ENCODE measurements around the gene RPP30. TPM values are rescaled to one million over a fixed set of nuclear protein-coding genes. Genes with fewer than 3 reads are reported as not detected.
A peak's percentile ranks its signal among the peaks of the same experiment; 100 is the strongest.

RPP30 gene
- total and polyA plus RNA-seq, 2 of the 13 experiments (the other 11 are each of a cell fraction or from before 2014, with no cell fraction given), result 27.1 to 65.0 TPM

- no peak for TF ChIP-seq NRL (CRISPR knock-in tag; IDR thresholded peaks at IDR 0.05; ENCODE audit: borderline replicate concordance)
- TF ChIP-seq CREB3 (CRISPR knock-in tag; IDR thresholded peaks at IDR 0.05), result no peak
- no peak for TF ChIP-seq JDP2 (CRISPR knock-in tag; IDR thresholded peaks at IDR 0.05; ENCODE audit: borderline replicate concordance)
- 0 out of 2 replicates have a peak, but pooled peaks have one; percentile 27 for TF ChIP-seq PHF8 (CRISPR knock-in tag; IDR thresholded peaks at IDR 0.05)
- 0 out of 2 replicates have a peak, but pooled peaks have one; percentile 45 for TF ChIP-seq SIN3B (IDR thresholded peaks at IDR 0.05; ENCODE audit: low read length)
- no peak; the same call in 1 of the 2 replicates for TF ChIP-seq PPARG (CRISPR knock-in tag; conservative IDR thresholded peaks at IDR 0.05)
- 0 out of 2 replicates have a peak, but pooled peaks have one; percentile 27 for TF ChIP-seq ELF4 (CRISPR knock-in tag; IDR thresholded peaks at IDR 0.05; ENCODE audit: borderline replicate concordance)
- 0 out of 2 replicates have a peak, but pooled peaks have one; percentile 66 for TF ChIP-seq HMG20B (CRISPR knock-in tag; conservative IDR thresholded peaks at IDR 0.05)
- TF ChIP-seq, protein P1, sequence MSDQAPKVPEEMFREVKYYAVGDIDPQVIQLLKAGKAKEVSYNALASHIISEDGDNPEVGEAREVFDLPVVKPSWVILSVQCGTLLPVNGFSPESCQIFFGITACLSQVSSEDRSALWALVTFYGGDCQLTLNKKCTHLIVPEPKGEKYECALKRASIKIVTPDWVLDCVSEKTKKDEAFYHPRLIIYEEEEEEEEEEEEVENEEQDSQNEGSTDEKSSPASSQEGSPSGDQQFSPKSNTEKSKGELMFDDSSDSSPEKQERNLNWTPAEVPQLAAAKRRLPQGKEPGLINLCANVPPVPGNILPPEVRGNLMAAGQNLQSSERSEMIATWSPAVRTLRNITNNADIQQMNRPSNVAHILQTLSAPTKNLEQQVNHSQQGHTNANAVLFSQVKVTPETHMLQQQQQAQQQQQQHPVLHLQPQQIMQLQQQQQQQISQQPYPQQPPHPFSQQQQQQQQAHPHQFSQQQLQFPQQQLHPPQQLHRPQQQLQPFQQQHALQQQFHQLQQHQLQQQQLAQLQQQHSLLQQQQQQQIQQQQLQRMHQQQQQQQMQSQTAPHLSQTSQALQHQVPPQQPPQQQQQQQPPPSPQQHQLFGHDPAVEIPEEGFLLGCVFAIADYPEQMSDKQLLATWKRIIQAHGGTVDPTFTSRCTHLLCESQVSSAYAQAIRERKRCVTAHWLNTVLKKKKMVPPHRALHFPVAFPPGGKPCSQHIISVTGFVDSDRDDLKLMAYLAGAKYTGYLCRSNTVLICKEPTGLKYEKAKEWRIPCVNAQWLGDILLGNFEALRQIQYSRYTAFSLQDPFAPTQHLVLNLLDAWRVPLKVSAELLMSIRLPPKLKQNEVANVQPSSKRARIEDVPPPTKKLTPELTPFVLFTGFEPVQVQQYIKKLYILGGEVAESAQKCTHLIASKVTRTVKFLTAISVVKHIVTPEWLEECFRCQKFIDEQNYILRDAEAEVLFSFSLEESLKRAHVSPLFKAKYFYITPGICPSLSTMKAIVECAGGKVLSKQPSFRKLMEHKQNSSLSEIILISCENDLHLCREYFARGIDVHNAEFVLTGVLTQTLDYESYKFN (CRISPR knock-in tag; conservative IDR thresholded peaks at IDR 0.05), result peak; percentile 77
- no peak for TF ChIP-seq ZNF792 (CRISPR knock-in tag; IDR thresholded peaks at IDR 0.05)
- peak; percentile 82 for TF ChIP-seq ERF (CRISPR knock-in tag; IDR thresholded peaks at IDR 0.05)
- TF ChIP-seq GTF3A (CRISPR knock-in tag; conservative IDR thresholded peaks at IDR 0.05), result no peak
- TF ChIP-seq ZNF235 (CRISPR knock-in tag; IDR thresholded peaks at IDR 0.05; ENCODE audit: borderline replicate concordance), result no peak
- TF ChIP-seq, protein P2, sequence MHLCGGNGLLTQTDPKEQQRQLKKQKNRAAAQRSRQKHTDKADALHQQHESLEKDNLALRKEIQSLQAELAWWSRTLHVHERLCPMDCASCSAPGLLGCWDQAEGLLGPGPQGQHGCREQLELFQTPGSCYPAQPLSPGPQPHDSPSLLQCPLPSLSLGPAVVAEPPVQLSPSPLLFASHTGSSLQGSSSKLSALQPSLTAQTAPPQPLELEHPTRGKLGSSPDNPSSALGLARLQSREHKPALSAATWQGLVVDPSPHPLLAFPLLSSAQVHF (CRISPR knock-in tag; IDR thresholded peaks at IDR 0.05), result no peak
- TF ChIP-seq WIZ (CRISPR knock-in tag; IDR thresholded peaks at IDR 0.05), result no peak
- TF ChIP-seq LCORL (IDR thresholded peaks at IDR 0.05), result no peak
- peak; percentile 91 for TF ChIP-seq LCORL (CRISPR knock-in tag; IDR thresholded peaks at IDR 0.05)
- TF ChIP-seq ZNF296 (CRISPR knock-in tag; conservative IDR thresholded peaks at IDR 0.05), result no peak
- no peak for TF ChIP-seq MTF2 (CRISPR knock-in tag; IDR thresholded peaks at IDR 0.05; ENCODE audit: borderline replicate concordance)
- no peak for TF ChIP-seq GABPA (IDR thresholded peaks at IDR 0.05; ENCODE audit: low read depth, low read length)
- TF ChIP-seq GABPA (CRISPR knock-in tag; IDR thresholded peaks at IDR 0.05; ENCODE audit: low read depth), result no peak
- no peak for TF ChIP-seq NR1H2 (CRISPR knock-in tag; IDR thresholded peaks at IDR 0.05; ENCODE audit: borderline replicate concordance, low read depth)
- TF ChIP-seq, protein P3, sequence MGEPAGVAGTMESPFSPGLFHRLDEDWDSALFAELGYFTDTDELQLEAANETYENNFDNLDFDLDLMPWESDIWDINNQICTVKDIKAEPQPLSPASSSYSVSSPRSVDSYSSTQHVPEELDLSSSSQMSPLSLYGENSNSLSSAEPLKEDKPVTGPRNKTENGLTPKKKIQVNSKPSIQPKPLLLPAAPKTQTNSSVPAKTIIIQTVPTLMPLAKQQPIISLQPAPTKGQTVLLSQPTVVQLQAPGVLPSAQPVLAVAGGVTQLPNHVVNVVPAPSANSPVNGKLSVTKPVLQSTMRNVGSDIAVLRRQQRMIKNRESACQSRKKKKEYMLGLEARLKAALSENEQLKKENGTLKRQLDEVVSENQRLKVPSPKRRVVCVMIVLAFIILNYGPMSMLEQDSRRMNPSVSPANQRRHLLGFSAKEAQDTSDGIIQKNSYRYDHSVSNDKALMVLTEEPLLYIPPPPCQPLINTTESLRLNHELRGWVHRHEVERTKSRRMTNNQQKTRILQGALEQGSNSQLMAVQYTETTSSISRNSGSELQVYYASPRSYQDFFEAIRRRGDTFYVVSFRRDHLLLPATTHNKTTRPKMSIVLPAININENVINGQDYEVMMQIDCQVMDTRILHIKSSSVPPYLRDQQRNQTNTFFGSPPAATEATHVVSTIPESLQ (CRISPR knock-in tag; conservative IDR thresholded peaks at IDR 0.05), result no peak
- TF ChIP-seq ZNF136 (CRISPR knock-in tag; IDR thresholded peaks at IDR 0.05; ENCODE audit: low read depth), result no peak
- peak; percentile 66; the same call in 1 of the 3 replicates for TF ChIP-seq MXI1 (IDR thresholded peaks at IDR 0.05; ENCODE audit: borderline replicate concordance, low read depth, low read length)
Observed at GRCh38 chr10:90920986-90921666, 49.4 kb downstream of the RPP30 start, which contains the start of gene ANKRD1 (continued).

Measured in HepG2 (cell line).